IPS DF 4.7 (cell line): ENCODE measurements around the gene LZTS2.

ENCODE experiments used
- DNase-seq: peaks from one replicate; pipeline ENCODE4 v3.0.0-alpha.2; 2013; ENCODE audit warnings: low spot score; ENCODE audit errors: extremely low read depth

Gene LZTS2

DNA sequence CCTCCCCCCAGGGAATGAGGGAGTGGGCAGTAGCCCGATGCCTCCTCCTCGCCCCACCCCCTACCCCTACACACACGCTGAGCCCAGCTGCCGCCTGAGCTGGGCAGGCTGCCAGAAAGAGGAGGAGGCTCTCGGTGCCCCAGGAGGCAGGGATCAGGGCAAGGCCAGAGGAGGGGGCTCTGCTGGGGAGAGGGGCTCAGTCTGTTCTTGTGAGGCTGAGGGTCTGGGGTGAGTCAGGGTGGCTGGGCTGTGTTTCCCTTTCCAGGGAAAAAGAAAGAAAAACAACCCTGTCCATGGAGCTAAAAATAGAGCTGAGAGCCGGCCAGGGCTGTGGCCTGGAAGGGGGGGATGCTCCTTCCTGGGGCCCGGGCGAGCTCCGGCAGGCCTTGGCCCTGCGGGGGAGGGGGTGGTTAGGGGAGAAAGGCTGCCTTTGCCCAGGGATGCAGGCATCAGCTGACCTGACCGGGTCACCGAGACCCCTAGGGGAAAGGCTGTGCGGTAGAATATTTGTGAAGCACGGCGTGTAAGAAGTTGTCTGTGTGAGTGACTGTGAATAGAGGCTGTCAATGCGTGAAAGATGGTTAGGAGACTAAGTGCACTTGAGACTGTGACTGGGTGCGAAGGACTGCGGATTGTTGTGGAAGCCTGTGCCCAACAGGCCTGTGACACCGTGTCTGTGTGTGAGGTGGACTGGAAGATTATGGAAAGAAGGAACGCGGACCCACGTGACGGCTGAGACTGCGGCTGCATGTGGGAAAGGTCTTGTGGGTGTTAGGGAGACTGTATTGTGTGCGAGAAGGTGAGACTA is 1.2 kb upstream of the LZTS2 start:
- no peak for DNase-seq

DNA sequence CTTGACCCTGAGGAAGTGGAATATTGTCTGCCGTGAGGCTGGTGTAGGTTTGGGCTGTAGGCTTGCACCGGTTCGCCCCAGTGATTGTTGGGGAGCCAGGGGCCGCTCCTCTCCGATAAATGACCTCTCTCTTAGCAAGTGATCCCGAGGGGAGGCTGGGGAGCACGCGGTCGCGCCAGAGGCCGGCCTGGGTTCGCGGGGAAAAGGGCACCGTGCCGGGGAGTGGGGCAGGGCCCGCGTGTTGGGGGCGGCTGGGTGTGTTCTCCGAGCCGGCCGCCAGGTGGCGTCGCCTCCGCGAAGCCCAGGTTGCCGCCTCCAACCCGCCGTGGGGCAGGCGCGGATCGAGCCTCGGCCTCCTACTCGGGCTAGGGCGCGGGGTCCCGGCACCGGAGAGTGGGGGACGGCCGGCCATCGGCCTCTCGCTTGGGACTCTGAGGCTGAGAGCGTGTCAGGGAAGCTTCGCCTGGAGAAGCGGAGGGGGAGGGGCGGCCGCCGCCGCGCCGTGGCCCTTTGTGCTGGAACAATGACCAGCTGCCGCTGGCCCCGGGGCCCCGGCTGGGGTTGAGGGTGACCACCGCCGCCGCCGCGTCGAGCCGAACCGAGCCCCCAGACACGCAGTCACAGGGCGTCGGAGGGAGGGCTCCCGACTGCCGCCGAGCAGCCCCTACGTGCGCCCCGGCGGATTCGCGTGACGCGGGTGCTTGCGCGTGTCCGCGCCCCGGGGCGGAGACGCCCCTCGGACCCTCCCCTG is 442 bp upstream of the LZTS2 start:
- no peak for DNase-seq

DNA sequence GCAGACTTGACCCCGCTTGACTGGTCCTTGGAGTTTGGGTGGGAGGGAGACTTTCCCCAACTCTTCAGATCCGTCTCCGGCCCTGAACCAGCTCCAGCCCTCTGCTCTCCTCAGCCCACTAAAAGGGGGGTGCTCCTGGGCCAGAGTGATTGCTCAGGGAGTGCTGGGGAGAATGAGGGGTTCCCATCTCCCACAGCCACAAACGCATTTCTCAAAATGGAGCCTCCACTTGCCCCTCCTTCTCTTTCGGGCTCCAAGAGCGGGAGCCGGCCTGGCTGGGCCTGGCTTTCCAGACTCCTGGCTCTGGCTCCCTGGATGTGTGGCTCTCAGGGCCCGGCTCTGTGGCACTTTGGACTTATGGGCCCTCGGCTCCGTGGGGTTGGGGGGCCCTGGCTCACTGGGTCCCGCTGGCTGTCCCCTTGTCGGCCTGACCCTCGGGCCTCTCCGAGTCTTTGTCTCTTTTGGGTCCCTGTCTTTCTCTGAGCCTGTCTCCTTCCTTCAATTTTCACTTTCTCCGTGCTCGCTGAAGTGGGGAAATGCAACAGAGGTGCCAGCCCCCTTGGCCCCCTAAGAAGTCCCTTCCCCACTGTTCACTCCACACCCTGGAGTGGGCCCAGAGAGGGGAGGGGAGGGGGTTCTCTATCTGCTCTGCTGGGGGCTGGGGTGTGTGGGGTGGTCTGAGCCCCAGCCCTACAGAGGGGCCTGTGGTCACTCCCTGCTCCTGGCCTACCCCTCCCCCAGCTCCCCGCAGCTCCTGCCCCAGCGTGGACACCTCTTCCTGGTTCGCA is 713 bp downstream of the LZTS2 start:
- DNase-seq = no peak

DNA sequence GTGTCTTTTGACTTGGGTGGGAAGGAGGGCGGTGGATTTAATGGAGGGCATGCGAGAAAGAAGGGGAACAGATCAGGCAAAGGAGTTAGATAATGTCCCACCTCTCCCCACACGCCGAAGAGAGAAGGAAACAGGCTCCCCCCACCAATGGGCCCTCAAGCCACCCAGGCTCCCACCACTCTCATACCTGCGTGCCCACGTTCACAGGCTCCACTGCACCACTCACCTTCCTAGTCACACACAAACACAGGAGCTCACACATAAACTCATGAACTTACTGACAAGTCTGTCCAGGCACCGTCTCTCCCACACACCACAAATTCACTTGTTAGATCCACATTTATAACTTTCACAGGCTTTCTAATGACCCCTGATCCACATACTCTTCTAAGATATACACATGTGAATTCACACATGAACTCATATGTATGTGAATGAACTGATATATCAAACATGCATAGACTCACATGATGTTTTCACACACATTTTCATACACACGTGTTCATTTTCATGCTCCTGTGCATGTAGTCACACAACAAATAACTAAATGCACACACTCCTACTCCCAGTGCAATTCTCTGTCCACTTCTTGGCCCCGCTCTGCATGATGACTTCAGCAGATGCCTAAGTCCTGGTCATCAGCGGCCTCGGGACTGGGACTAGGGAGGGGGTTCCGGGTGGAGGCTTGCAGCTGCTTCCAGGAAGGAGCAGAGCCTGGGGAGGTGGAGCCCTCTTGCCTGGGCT is 1.5 kb downstream of the LZTS2 start:
- no peak for DNase-seq

DNA sequence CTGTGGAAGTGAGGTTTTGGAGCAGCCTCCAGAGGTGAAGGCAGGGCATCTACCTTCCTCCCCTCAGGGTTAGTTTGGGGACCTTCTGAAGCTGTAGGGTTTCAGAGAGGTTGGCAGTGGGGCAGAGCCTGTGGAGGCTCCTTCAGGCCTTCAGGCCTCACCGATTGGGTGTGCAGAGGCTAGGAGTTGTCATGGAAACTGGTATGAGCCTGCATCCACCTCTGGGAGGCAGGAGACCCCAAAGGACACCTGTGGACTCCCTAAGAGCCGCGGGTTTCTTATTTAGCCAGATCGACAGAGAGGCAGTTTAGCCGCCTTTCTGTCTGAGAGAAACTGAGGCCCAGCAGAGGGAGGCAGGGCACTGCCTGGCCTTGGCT is 2.0 kb downstream of the LZTS2 start:
- DNase-seq = no peak

DNA sequence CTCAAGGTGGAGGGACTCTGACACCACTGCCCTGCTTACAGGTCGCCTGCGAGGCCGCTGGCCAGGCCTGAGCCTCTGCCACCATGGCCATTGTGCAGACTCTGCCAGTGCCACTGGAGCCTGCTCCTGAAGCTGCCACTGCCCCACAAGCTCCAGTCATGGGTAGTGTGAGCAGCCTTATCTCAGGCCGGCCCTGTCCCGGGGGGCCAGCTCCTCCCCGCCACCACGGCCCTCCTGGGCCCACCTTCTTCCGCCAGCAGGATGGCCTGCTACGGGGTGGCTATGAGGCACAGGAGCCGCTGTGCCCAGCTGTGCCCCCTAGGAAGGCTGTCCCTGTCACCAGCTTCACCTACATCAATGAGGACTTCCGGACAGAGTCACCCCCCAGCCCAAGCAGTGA is 2.8 kb downstream of the LZTS2 start:
- no peak for DNase-seq

DNA sequence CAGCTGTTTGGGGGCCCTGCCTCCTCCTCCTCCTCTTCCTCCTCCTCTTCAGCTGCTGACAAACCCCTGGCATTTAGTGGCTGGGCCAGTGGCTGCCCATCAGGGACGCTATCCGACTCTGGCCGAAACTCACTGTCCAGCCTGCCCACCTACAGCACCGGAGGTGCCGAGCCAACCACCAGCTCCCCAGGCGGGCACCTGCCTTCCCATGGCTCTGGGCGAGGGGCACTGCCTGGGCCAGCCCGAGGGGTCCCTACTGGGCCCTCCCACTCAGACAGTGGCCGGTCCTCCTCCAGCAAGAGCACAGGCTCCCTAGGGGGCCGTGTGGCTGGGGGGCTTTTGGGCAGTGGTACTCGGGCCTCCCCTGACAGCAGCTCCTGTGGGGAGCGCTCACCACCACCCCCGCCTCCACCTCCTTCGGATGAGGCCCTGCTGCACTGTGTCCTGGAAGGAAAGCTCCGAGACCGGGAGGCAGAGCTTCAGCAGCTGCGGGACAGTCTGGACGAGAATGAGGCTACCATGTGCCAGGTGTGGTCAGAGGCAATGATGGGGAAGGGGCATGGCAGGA is 4.1 kb downstream of the LZTS2 start:
- no peak for DNase-seq

DNA sequence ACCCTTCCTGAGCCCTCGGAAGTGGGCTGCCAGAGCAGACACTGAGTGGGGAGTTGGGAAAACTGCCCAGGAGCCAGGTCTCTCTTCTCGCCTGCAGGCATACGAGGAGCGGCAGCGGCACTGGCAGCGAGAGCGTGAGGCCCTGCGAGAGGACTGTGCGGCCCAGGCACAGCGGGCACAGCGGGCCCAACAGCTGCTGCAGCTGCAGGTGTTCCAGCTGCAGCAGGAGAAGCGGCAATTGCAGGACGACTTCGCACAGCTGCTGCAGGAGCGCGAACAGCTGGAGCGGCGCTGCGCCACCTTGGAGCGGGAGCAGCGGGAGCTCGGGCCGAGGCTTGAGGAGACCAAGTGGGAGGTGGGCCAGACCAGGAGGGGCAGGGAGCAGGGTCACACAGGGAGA is 5.8 kb downstream of the LZTS2 start:
- DNase-seq = no peak

DNA sequence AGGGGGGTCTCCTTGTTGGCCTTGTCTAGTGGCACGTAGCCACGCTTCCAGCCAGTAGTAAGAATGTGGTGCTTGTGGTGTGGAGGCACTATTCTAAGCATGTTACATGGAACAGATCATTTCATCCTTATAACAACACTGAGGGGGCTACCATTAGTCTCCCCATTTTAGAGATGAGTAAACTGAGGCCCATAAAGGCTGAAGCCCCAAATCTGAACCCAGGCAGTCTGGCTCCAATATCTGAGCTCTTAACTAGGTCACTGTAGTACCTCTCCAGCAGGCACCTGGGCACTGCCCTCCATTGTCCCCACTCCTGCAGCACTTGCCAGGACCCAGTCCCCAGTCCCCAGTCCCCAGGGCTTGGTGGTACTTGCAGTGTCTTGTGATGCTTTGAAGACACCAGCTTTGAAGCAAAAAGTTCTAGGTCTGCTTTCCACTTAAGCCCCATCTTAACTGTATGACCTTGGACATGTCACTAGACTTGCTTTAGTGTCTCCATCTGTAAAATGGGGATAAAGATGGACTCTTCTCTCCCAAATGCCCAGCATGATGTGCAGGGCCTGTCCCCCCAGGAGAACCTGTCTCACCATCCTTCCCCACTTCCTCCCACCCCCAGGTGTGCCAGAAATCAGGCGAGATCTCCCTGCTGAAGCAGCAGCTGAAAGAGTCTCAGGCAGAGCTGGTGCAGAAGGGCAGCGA is 6.4 kb downstream of the LZTS2 start:
- no peak for DNase-seq

DNA sequence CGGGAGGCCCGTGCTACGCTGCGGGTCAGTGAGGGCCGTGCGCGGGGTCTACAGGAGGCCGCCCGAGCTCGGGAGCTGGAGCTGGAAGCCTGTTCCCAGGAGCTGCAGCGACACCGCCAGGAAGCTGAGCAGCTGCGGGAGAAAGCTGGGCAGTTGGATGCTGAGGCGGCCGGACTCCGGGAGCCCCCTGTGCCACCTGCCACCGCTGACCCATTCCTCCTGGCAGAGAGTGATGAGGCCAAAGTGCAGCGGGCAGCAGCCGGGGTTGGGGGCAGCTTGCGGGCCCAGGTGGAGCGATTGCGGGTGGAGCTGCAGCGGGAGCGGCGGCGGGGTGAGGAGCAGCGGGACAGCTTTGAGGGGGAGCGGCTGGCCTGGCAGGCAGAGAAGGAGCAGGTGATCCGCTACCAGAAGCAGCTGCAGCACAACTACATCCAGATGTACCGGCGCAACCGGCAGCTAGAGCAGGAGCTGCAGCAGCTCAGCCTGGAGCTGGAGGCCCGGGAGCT is 7.0 kb downstream of the LZTS2 start:
- no peak for DNase-seq

DNA sequence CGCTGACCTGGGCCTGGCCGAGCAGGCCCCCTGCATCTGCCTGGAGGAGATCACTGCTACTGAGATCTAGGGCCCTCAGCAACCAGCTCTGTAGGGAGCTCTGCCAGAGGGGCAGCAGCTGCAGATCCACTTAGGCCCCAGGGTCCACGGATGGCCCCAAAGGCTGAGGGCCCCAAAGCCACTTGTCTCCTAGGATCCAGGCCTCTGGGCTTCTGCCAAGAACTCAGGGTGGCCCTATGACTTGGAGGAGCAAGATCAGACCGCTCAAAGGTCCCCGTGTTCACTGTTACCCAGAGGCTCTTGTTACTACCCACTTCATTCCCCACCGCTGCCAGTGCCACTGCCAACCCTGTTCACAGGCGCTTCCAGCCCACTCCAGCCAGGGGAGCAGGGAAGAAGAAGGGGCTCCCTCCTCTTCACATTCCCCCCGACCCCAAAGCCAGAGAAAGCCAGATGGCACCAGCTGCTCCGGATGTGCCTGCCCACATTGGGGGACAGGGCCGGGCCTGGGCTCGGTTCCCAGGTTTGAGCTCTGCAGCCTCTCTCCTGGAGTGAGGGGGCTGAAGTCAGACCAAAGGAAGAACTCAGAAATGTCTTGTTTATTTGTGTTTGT is 7.6 kb downstream of the LZTS2 start:
- DNase-seq = no peak

DNA sequence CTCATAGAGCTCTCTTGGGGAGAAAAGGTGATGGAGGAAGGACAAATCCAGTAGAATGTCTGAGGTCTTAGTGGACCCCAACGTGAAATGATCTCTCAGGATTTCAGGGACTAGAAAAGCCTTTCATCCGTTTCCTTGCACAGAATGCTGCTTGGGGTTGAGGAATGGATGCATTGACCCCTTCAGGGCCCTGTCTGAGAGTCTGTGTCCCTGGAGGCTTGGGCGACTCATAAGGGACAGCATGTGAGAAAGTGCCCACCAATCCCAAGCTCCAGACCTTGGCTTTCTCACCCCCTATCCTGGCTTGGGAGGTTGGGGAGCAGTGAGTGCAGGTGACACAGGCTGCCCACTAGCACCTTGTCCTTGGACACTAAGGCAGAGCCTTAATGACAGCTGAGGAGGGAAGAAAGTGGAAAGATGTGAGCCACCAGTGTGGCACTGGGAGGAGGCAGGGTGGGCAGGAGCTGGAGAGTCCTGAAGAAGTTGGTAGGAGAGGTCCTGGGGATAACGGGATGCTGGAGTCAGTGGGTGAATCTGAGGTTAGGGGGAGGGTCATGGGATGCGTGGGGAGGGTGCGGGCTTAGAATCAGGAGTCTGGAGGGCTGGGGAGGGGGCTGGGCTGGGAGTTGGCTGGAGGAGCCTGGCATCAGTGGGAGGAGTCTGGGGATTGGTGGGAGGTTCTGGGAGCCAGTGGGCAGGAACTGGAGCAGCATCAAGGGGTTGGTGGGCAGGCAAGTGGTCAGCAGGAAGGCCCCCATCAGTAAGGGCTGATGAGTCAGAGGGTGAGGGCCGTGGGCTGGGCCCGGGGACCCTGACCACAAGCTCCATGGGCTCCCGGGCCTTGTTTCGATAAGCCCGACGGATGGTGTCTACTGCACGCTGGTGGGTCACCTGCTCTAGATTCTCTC is 8.6 kb downstream of the LZTS2 start:
- no peak for DNase-seq

DNA sequence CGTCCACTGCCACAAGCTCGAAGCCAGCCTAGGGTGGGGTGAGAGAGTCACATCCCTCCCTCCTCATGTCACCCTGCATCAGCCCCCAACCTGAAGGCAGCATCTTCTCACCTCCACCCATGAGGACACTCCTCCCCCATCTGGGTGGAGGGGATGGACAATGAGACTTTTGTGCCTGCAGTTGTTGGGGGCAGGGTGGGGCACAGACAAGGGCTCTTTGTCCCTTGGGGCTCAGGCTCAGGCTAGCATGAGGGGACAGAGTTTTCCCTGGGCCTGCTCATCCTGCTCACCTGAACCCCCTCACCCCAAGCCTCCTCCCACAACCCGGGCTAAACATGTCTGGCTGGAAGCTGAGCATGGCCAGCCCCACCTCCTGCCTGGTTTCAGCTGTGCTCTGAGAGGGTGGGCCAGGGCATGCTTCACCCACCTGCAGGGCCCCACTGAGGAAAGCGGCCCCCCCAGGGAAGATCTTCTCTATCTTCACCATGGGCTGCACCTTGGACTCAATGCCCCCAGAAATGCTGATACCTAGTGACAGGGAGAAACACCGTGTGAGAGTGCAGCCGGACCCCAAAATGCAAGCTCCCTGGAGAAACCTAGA is 9.3 kb downstream of the LZTS2 start:
- DNase-seq = no peak

DNA sequence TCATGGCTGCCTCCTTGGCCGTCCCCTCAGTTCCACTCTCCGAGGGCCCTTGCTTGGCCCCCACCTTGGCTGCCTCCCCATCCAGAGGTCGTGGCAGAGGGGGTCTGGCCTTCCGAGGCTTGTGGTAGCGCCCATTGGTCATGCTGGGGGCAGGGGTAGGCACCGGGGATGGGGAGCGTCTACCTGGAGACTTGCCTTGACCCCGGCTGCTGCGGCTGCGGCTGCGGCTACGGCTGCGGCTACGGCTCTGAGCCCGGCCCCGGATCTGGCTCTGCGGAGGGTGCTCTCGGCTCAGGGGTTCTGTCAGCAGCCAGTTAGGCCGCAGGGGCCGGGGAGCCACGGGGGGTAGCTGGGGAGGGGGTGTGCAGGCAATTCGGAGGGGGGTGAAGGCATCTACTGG is 10.7 kb downstream of the LZTS2 start:
- DNase-seq = no peak

DNA sequence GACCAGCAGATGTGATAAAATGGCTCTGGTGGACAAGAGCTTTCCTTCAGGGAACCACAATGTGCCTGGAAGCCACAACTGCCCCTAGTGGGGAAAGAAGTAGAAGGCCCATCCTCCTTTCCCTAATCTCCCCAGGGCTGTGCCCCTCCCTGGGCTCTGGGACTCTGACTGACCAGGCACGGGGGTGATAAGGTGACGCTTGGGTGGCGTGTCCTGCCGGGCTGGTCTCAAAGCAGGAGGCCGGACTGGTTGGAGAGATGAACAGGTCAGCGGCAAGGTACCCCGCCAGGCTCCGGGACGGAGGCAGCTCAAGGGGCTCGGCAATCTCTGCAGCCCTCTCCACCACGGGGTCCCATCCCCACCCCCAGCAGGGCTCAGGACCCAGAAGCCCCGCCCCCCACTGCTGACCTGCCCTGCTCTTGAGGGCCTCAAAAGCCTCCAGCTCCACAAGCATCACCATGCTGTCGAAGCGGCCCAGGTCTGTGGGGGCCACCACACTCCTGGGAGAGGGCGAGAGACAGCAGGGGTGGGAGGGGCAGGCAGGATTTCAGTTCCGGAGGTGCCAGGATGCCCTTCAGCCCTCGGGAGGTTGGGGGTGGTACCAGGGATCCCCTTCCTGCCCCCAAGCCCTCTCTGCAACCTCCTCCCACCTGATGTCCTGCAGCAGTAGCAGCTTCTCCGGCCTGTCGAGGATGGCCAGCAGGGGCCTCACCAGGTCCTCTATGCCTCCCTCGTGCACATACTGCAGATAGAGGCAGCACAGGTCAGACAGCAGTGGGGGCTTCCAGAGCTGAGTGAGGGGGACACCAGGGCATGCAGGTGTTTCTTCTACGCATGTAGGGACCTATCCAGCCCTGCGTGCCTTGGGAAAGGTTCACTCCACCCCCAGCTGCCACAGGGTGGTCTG is 12.2 kb downstream of the LZTS2 start:
- no peak for DNase-seq

DNA sequence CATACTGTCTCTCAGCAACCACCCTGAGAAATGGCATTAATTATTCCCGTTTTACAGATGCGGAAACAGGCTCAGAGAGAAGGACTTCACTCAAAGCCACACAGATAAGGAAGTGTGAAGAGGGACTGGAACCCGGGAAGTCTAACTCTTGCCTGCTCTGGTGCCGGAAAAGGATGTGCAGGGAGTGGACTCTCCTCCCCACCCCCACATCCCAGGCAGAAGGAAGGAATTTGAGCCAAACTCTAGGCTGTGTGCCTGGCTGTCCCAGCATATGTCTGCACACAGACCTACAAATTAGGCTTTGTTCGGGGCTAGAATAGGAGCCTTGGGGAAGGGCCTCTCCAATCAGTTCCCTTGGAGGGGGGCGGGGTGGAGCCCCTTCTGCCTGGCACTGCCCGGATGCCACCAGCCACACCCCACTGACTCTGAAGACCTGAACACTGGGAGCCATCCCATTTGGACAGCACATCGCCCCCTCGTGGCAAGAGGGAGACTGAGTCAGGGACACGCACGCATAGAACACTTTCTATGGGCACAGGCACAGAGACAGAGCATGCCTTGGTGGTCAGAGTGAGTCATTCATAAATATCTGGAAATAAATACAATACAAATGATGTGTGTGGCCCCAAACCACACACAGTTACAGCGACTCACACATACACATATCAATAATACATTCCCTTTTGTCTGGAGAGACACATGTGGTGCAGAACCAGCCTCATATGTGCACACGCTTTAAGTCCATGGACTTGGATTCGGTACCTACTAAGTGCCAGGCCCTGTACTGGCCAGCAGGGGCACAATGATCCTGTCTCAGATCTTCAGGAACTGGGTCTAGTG is 13.1 kb downstream of the LZTS2 start:
- no peak for DNase-seq
